Forelimb muscle (tissue), 1 donor: Measurements from ENCODE around the gene EFNA5. TPM values are rescaled to one million over a fixed set of nuclear protein-coding genes. Genes with fewer than 3 reads are reported as not detected.

Source experiments
- DNase-seq: peaks from one replicate; pipeline ENCODE4 v3.0.0-alpha.2; 2013; ENCODE audit warnings: low read depth
- polyA plus RNA-seq: library from polyadenylated mRNA; unstranded; fragments of 120-200 nt; gene quantifications from one replicate; pipeline ENCODE4 v1.2.1, GENCODE V29; 2013; ENCODE audit not compliant: insufficient read length

Gene EFNA5
- polyA plus RNA-seq, 1 donor, result 3.0 TPM

DNA sequence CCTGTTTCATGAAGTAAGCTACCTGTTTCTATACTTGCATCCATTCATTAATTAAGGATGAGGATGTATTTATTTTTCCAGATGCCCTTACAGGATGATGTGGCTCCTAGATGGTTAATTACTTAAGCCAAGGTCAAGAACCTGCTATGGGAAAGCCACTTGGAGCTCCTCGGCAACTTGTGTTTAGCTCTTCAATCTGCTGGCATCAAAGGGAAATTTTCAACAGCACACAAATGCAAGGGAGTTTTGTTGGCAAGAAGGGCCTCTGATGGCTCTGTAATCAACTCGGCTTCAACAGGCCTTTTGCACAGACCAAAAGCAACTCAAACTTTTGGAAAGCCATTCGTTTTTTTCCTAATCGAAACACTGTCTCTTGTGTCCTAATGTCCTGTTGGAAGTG is 125.3 kb downstream of the EFNA5 start:
- DNase-seq, result no peak

DNA sequence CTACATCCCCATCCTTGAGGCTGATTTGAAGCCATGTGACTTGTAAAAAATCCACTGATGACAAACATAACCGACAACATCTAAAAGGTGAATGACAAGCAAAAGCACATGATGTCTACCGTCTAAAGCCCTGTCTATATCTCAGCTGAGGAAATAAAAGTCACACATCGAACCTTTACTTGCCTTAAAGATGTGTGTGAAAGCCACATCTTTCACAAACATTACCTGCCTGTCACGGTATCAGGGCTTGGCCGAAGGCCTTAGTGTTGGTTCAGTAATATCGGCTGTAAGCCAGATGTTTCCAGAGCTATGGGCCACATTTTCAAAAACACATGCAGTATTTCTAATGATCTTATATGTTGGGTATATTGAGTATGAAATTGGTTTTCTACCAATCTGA is 125.8 kb downstream of the EFNA5 start:
- no peak for DNase-seq

DNA sequence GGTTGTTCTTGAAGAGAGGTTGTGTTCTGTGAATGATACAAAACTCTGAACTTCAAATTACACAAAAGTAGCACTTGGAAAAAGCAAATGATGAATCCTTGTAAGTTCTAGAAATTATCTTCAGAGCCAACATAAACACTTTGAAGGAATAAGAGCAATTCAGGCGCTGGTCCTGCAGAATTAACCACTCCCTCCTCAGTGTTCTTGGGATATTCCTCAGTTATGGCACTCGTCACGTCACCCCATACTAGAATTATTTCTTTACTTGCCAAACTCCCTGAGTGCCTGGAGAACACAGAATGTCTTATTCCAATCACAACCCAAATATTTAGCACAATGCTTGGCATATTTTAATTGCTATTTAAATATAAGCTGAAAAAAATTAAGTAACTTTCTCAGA is 126.3 kb downstream of the EFNA5 start:
- no peak for DNase-seq

DNA sequence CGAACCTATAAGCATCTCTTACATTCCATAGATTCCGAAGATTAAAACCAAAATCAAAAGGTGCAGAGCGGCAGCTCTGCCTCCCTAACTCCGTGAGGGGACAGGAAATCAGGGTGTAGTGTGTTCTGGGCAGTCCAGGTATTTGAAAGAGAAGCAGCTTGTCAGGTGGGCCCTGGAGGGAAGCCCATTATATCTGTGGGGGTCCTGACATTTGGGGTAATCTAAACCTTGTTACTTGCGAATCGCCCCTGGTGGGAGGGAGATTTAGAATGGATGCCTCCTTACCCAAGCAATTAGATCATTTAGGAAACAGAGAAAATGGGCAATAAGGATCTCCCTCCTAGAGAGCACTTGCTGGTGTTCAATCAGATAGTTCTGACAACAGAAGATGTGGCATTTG is 126.9 kb downstream of the EFNA5 start:
- no peak for DNase-seq

DNA sequence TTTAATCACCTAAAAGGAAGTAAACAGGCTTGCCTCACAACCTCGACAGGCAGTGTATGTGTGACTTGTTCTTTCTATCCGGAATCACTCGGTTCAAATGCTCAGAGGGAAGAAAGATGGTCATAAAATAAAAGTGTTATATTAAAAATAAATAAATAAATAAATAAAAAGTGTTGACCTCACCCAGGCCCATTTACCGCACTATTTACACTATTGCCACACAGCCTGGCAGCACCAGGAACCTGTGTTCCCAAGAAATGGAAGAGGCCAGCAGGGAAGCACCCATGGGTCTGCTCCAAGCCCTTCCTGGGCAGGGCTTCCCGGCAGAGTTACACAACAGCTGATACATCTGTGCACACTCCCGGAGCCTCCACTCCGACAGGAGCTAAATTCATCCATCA is 127.9 kb downstream of the EFNA5 start:
- DNase-seq, result no peak

DNA sequence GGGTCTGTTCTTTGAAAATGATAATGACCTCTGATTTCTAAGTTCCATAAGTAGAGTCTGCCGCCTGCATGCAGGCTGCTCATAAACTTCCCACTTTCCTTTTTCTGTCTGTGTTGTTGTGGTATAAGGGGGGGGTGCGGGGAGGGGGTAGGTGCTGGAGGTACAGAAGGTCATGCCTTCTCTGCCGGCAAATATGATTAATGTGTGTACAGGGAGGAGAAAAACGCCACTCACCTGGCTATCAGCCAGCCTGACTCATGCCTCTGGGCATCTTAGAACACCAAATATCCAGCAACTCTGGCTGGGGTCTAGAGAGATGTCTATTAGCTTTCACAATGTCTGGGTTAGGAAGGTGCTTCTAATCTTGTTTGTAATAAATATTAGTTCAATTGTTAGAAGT is 128.3 kb downstream of the EFNA5 start:
- DNase-seq, result no peak

DNA sequence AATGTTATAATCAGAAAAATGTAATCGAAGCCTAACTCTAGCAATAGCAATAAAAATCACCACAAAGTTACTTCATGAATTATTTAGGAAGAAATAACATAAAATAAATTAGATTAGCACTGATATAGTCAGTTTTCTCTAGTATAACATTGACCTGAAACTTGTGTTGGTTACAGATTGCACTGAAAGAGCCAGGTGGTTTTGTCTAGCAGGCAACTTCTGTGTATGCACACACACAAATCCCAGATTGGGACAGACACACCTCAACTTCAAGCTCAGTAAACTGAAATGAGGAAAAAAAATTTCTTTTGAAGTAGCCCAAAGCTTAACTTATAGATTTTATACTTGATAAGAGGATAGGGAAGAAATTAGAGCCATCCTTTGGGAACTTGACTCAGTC is 129.3 kb downstream of the EFNA5 start:
- DNase-seq, result no peak

DNA sequence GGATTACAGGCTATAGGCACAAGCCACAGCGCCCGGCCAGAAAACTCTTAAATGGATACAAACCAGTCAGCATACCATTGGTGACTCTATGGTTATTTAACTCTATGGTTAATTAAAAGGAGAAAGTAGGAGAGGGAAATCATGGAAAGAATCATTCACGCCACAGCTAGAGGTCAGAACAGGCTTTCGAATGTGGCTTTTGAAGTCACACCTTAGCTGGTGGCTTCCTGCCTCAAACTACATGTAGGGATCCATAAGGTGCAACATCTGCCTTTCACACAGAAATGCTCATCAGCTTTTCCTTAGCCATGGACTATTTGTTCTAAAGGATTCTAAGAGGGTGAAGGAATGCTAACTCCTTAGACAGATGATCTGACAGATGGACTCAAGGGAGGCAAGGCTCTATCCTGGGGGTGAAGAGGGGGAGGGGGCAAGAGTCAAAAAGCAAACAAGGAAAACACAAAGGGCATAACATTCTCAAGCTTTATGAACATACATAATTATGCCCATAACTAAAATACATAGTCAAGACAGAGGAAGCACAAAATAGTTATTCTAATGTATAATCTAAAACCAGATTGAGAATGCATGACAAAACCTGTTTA is 130.9 kb downstream of the EFNA5 start:
- no peak for DNase-seq

DNA sequence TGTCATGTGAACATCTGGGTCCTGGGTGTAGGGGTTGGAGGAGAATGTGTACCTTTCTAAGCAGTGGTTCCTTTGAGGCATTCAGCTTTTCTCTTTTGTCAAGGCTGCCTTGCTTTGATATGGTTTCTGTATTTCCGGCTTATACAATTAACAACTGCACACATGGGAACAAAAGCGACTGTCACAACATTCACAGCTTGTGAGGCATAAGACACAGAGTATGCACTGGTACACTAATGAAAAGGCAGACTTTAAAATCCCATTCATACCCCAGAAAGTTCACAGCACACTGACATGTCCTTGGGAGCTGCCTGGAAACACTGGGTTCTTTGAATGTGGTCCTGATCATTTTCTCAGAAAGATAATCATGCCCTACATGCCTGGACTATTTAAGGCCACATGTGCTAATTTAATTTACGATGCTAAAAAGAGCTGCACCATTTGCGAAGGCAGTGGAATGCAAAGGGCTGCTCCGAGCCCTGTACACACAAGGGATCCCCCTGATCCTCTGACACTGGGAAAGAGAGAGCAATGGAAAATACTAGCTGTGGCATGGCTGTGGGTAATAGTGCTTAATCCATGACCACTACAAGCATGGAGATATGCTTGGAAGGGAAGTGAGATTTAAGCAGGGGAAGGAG is 131.8 kb downstream of the EFNA5 start:
- DNase-seq, result no peak

DNA sequence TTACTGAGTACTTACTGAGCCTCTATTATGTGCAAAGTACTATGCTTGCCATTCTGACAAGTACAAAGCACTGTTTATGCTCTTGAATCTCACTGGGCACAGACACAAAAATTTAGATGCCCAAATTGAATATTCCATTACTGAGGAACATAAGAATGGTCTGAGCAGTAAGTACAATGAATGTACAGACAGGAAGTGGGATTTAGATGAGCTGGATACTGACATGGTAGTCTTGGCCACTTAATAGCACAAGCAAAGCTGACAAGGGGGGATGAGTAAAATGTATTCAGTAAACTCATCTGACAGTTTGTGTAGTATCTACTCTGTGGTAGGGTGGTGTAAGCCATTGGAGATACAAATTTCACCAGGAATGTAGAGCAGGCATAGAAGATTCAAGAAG is 132.4 kb downstream of the EFNA5 start:
- no peak for DNase-seq

DNA sequence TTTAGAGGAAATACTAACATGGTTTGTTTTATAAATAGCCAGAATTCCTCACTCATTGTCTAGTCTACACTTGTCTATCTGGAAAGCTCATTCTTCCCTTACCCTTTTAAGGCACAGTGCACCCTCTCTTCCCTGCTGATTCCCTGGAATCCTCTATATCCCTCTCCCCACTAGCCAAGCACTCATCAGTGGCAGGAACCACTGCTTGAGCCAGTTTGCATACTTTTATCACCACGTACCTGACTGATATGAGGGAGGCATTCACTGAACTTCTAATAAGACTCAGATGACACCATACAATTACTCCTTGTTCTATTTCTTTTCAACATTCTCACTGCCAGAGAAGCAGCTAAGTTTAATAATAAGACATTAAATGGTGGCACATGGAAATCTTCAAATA is 134.9 kb downstream of the EFNA5 start:
- no peak for DNase-seq

DNA sequence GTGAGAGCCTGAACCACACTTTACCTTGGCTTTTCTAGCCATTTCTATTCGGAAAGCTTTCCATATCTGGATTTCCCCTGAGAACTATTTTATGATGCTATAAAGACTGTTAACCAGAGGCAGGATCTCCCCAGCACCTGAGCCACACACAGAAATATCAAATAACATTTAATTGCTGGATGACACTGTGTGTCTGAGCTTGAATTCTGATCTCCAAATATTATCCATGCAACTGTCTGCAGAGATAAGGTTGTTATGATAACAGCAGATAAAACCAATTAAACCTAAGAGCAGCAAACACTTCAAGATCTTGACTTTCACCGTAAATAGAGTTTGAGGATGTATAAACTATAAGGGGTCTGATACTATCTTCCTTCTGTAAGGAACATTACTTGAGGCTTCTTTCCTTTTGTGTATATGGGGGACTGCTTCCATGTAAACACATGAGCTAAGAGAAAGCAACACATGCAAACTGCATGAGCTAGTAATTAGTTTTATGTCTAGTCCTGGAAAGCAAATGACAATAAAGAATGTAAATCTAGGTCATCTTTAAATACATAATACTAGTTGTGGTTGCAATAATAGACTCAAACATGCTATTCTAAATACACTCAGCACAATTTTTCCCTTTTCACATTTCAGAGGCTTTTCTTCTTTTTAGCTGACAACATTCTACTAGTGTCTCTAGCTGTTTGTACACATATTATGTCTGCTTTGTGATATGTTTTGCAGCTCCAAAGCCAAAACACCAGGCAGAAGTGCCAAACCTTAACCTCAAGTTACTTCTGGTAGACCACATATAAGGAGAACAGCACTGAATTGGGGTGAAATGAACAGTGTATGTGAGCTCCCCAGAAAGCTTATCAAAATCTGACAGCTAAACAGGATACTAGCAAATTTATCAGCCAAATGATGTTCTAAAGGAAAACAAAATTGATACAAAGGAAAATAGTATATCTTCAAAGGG is 136.5 kb downstream of the EFNA5 start:
- no peak for DNase-seq

DNA sequence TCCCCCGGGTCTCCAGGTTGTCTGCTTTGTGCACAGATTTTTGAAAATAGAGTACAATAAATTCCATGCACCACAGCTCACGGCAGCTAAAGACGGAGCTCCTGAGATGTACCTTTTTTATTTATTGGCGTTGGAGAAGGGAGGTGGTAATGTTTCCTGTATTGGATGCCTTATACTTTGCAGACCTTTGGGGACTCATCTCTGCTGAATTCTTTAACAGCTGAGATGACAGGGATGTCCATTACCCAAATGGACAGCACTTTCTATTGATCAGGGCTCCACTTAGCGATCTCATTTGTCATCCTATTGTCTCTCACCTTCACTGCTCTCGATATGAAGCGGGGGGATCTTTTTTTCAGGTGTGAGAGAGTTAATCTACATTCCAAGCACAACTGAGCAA is 137.8 kb downstream of the EFNA5 start:
- no peak for DNase-seq

DNA sequence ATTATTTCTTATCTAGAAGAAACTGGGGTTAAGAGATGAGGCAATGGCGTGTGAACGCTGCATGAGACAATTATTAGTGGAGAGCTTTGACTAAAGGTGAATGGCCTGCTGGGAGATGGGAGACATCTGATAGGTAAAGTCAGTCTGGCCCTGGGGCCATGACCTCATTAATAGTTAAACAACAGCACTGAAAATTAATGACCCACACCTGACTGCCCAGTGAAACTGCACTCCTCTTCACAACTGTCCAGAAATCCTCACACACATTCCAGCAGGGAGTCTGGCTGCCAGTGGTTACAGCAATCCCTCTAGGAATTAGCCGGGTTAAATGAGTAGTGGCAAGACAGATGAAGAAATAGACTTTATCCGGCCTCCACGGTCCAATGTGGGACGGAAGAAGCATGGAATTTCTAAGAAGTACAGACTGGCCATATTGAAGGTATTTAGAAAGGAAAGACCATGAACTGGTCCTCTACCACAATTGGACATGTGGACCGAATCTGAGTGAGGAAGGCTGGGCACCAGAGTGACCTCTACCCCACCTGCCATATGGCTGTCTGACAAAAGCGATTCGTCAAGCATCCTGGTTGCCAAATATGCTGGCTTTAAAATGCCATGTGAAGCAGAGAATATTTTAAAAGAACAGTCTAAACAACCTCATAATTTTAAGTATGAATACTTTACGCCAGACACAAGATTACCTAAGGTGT is 138.4 kb downstream of the EFNA5 start:
- no peak for DNase-seq

DNA sequence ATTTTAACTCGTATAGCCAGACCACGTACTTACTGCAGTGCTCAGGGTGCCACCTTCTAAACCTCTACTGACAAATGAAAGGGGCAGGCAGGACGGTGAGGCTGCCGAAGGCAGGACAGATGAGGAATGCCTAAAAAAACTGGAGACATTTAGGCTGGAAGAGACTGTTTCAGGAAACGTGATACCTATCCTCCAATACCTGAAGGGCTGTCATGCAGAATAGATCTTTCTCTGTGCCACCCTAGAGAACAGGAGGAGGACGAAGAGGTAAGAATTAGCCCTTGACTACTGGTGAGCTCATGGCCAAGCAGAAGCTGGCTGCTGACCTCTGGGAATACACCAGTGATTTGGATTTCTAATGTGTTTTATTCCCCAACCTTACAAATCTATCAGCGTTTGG is 139.4 kb downstream of the EFNA5 start:
- DNase-seq, result no peak

DNA sequence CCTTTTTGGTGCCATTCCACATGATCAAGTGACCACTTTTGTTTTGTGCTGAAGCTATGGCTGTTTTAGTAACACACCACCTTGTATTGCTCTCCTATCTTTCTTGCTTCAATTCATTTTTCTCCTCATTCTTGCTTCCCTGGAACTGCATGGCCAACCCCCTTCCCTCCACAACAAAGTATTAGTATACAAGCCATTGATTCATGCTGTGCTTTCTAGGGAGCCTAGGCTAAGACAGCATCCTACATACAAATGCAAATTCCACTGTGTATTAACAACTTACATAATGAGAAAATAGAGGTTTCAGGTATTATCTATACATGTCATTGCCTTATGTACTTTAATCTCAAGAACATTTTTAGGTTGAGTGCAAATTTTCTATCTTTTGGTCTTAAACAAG is 141.1 kb downstream of the EFNA5 start:
- DNase-seq, result no peak

DNA sequence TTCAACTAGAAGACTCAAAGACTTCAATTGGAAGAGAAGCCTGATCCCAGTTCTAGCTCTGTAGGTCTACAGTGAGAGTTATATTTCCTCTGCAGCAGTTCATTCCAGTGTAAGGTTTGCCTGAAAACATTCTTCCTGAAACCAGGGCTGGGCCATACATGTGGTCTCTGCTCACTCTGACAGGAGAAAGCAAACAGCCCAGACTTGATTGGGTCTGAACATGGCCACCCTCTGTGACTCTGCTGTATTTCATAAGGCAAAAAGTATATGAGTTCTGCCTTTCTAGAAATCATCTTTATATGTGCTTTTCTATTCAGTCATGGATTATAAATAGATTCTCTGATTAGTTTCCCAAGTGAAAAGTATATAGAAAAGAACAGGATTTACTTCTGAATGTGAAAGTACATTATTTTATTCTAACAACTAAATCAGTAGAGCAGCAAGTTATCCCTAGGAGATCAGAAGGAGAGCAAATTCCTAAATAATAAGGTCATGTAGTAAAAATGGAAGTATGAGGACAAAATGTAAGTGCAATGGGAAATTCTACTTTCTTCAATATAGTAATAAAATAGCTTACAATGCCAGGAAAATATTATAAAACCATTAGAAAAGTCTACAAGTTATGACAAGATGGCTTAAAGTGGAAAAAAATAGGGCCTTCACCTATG is 144.3 kb downstream of the EFNA5 start:
- no peak for DNase-seq

DNA sequence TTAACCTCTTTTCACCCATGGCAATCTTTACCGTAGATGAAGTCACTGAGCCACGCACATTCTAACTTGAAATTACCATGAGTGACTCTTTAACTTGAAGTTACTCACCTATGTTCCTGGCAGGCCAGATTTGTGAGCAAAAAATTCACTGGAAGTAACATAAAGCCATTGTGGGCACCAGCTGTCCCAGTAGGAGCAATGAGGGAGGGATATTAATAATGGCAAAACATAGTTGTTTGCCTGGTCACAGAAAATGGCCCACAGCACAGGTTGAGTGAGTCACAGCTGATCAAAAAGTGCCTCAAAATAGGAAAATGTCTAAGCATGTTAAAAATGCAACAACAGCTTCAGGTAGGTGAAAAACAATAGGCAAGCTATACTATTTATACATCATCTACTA is 146.6 kb downstream of the EFNA5 start:
- no peak for DNase-seq

DNA sequence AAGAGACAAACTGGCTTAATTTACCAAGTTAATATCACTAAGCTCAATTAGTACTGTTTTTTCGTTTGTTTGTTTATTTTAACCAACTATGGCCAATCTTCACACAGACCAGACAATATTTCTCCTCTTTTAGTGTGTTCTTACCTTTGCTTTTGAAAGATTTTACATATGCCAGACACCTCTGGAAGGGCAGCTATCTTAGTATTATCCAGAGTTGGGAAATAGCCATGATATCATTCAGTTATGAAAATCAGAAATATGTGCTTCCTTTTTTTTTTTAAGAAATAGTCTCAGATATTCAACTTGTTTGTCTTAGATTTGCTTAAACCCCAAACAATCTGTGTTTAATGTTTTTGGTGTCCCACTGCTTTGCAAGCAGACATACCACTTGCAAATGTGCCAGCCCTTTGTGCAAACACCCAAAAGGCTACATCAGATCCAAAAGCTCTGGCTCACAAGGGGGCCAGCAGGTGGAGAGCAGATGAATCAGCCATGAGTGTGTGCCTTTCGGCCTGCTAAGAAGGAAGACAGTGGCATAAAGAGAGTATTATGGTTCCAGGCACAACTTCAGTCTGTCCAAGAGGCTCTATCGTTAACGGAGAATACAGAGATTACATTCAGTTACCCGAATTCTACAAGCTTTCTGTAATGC is 147.6 kb downstream of the EFNA5 start:
- DNase-seq, result no peak

DNA sequence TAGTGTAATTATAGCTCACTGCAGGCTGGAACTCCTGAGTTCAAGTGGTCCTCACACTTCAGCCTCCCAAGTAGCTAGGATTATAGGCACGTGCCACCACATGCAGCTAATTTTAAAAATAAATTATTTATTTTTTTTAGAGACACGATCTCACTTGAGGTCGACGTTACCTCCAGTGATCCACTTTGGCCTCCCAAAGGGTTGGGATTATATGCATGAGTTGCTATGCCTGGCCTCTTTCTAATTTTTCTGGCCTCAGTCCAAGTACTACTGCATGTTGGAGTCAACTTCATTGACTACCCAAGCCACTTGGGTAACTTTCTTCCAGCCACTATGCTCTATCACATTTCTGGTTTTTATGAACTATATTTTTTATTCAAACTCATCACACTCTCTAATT is 148.3 kb downstream of the EFNA5 start:
- DNase-seq, result no peak

DNA sequence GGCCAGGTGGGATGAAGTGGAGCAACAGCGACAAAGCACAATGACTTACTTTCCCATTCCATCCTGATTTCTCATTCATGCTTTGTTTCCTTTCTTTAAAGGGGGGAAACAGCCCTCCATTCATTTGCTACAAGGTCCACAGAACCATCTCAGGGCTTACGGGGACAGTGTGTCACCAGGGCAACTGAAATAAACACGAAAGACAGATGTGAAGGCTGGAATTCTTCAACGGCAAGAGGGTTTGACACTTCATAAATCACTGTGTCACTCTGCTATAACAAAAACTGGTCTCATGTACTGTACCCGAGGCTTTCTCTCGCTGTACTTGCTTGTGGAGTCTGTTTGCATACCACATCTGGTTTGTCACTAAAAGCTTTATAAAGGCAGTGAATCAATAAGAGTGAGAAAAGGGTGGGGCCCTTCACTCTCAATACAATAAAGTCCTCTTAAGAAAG is 150.8 kb downstream of the EFNA5 start:
- DNase-seq, result no peak
